ENCODE measurements around the gene LRRC34. TPM values are rescaled to one million over a fixed set of nuclear protein-coding genes. Genes with fewer than 3 reads are reported as not detected.
A peak's percentile ranks its signal among the peaks of the same experiment; 100 is the strongest.

Gene LRRC34
- total RNA-seq, 1 experiment from 2014 or later: not detected

- DNase-seq (ENCODE audit: low spot score): peak; percentile 85
Measured at GRCh38 chr3:169764882-169765612, 47.7 kb downstream of the LRRC34 start, which contains the start of gene TERC. TSS of gene TERC (minus strand) at chr3:169765060.

- DNase-seq (ENCODE audit: low spot score): no peak
Measured at GRCh38 chr3:169764312-169764881, 48.3 kb downstream of the LRRC34 start.

GRCh38 chr3:169760479-169760878 is 52.2 kb downstream of the LRRC34 start:
- peak; percentile 74 for DNase-seq (ENCODE audit: low spot score)

GRCh38 chr3:169759256-169759655 is 53.4 kb downstream of the LRRC34 start:
- DNase-seq (ENCODE audit: low spot score): peak; percentile 81

GRCh38 chr3:169758359-169758994 is 54.2 kb downstream of the LRRC34 start:
- no peak for DNase-seq (ENCODE audit: low spot score)

GRCh38 chr3:169755488-169755887 is 57.2 kb downstream of the LRRC34 start:
- DNase-seq (ENCODE audit: low spot score): no peak

GRCh38 chr3:169754711-169755110 is 58.0 kb downstream of the LRRC34 start:
- DNase-seq (ENCODE audit: low spot score): no peak

- DNase-seq (ENCODE audit: low spot score): no peak
Measured at GRCh38 chr3:169751875-169752274, 60.8 kb downstream of the LRRC34 start.

GRCh38 chr3:169750665-169751064 is 62.0 kb downstream of the LRRC34 start:
- no peak for DNase-seq (ENCODE audit: low spot score)

GRCh38 chr3:169748670-169749069 is 64.0 kb downstream of the LRRC34 start:
- DNase-seq (ENCODE audit: low spot score): no peak

- no peak for DNase-seq (ENCODE audit: low spot score)
Measured at GRCh38 chr3:169746924-169747323, 65.8 kb downstream of the LRRC34 start.

- DNase-seq (ENCODE audit: low spot score): no peak
Measured at GRCh38 chr3:169744366-169745054, 68.2 kb downstream of the LRRC34 start.

Other genes starting within 250 kb of the LRRC34 start
- 8.0 and 19.1 TPM in 2 replicates for gene MECOM, start 149.2 kb downstream of the LRRC34 start, total RNA-seq (2014; rRNA removed; shearing (Covaris generic))
- gene TERC, start 47.8 kb downstream of the LRRC34 start, total RNA-seq (2014; rRNA removed; shearing (Covaris generic)): 145 and 302 TPM in 2 replicates
- gene ACTRT3, start 43.3 kb downstream of the LRRC34 start, total RNA-seq (2014; rRNA removed; shearing (Covaris generic)): 2.9 and 3.3 TPM in 2 replicates
- 24.0 and 30.9 TPM in 2 replicates for gene MYNN, start 39.5 kb downstream of the LRRC34 start, total RNA-seq (2014; rRNA removed; shearing (Covaris generic))
- not detected in 2 replicates for gene LRRIQ4, start within 50 bp of the LRRC34 start, total RNA-seq (2014; rRNA removed; shearing (Covaris generic))
- gene LRRC31, start 57.0 kb upstream of the LRRC34 start, total RNA-seq (2014; rRNA removed; shearing (Covaris generic)): not detected in 2 replicates
- not detected in 2 replicates for gene SAMD7, start 98.7 kb upstream of the LRRC34 start, total RNA-seq (2014; rRNA removed; shearing (Covaris generic))
- 34.8 and 37.2 TPM in 2 replicates for gene SEC62, start 153.9 kb upstream of the LRRC34 start, total RNA-seq (2014; rRNA removed; shearing (Covaris generic))
- 1.9 and 2.7 TPM in 2 replicates for gene GPR160, start 225.1 kb upstream of the LRRC34 start, total RNA-seq (2014; rRNA removed; shearing (Covaris generic))